ENCODE data around the gene SS18.

The SS18 gene

GRCh38 chr18:26002375-26002910 lies 88.0 kb downstream of the SS18 start:
- no peak for DNase-seq (ENCODE audit: low spot score)

GRCh38 chr18:25998461-25998860 lies 92.0 kb downstream of the SS18 start:
- no peak for DNase-seq (ENCODE audit: low spot score)

DNA sequence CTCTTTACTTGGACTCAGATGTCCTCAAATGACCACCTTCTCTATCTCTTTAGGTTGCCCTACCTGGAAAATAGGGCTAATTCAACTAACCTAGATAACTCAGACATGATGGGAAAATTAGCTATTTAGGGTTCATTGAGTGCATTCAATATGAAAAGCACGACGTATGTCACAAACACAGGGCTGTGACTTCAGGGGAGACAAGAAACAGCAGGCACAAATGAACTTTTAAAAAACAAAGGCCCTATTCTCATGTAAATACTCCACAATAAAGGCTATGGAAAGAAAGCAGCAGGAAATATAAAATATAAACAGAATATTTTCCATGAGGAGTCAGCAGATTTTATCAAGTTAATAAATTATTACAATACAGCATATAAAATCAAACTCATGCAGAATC lies 97.8 kb downstream of the SS18 start:
- DNase-seq (ENCODE audit: low spot score): no peak

- DNase-seq (ENCODE audit: low spot score): no peak
Measured at GRCh38 chr18:25990473-25990872, 99.9 kb downstream of the SS18 start.

GRCh38 chr18:25985707-25986394 lies 104.6 kb downstream of the SS18 start:
- DNase-seq (ENCODE audit: low spot score): no peak

GRCh38 chr18:25983730-25984129 lies 106.7 kb downstream of the SS18 start:
- DNase-seq (ENCODE audit: low spot score): no peak

DNA sequence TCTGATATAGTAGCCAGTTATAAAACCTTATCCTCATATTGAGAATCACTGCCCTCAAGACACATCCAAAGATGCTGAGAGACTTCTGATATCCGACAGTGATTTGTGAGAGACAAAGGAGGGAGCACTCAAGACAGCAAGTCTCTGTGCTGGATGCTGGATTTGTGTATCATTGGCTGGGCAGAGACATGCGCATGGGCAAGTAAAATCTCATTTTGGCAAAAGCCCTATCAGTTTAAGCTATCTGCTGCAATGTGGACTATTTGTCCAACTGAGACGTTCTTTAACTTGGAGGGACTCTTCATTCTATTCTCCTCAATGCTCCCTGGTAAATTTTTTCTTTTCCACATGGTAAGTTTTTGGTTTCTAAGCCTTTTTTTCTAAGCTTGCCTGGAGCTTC lies 107.5 kb downstream of the SS18 start:
- no peak for DNase-seq (ENCODE audit: low spot score)

DNA sequence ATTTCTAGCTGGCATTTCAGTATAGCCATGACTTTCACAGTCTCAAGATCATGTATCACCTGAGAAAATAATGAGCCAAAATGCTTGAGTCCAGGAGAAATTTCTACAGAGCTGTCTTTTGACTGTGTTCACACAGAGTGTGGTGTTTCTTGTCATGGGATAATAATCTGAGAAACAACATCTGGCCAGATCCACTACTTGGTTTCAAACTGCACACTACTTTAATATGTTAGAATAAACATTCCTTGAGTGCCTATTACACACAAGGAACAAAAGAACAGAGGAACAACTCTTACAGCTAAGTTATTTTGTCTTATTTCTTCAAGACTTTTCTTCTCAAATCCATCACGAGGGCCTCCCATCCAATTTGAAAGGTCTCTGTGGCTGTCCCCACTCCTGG lies 108.3 kb downstream of the SS18 start:
- DNase-seq (ENCODE audit: low spot score): no peak

GRCh38 chr18:25979369-25980040 lies 110.9 kb downstream of the SS18 start:
- no peak for DNase-seq (ENCODE audit: low spot score)

DNA sequence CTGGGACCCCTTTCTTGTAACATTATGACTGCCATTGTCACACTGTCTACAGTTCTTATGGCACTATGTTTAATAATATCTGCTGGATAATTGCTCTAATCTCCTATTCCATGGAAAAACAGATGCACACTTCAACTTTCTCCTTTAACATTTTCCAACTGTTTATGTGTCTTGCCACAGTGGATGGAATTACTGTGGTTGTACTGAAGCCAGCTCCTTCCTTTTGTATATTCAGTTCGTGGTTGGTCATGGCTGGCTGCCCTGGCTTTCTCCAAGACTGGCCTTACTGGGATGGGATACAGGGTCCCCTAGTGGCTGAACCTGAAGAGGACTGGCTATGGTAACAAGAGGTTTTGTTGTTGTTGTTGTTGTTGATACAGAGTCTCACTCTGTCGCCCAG lies 113.9 kb downstream of the SS18 start:
- DNase-seq (ENCODE audit: low spot score): peak; percentile 3

DNA sequence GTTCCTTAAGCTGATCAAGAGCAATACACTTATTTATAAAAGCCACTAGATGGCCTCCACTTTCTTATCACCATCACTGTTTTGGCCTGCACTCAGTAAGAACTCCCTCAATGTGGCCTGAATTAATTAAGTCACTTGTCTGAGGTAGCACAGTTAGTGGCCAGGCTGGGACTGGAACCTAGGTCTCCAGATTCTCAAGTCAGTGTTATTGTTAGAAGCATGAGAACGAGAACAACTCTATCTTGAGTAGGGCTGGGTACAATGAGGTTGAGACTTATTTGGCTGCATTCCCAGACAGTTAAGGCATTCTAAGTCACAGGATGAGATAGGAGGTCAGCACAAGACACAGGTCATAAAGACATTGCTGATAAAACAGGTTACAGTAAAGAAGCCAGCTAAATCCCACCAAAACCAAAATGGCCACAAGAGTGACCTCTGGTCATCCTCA lies 115.8 kb downstream of the SS18 start:
- no peak for DNase-seq (ENCODE audit: low spot score)
